Progenitor cell of endocrine pancreas (in vitro differentiated cells): ENCODE measurements around the gene COL11A1. TPM values are rescaled to one million over a fixed set of nuclear protein-coding genes. Genes with fewer than 3 reads are reported as not detected.

Experiments used
- DNase-seq: peaks from one replicate; pipeline ENCODE4 v3.0.0; 2021; ENCODE audit warnings: low spot score; ENCODE audit not compliant: unreplicated experiment
- H3K27ac Mint-ChIP-seq: 2 replicates; pipeline ENCODE4 v1.8.0; 2021; ENCODE audit warnings: mild to moderate bottlenecking, moderate library complexity, mixed read lengths
- H3K27me3 Mint-ChIP-seq: 2 replicates; pipeline ENCODE4 v1.8.0; 2021; ENCODE audit warnings: mixed read lengths
- H3K36me3 Mint-ChIP-seq: 2 replicates; pipeline ENCODE4 v1.8.0; 2022; ENCODE audit warnings: mixed read lengths; ENCODE audit not compliant: insufficient read depth
- H3K4me1 Mint-ChIP-seq: 2 replicates; pipeline ENCODE4 v1.8.0; 2021; ENCODE audit warnings: low read depth, mixed read lengths
- H3K4me3 Mint-ChIP-seq: 2 replicates; pipeline ENCODE4 v1.8.0; 2021; ENCODE audit warnings: low read depth, mild to moderate bottlenecking, moderate library complexity, mixed read lengths
- H3K9me3 Mint-ChIP-seq: 2 replicates; pipeline ENCODE4 v1.8.0; 2021; ENCODE audit warnings: low read depth, mixed read lengths
- total RNA-seq: library from RNA; stranded (reverse); gene quantifications from 2 replicates; pipeline ENCODE4 v1.2.1, GENCODE V29; 2021
- TF ChIP-seq, protein P1 (sequence below): fragments of 200-600 bp; sonication (generic); IDR thresholded peaks from one replicate; pipeline ENCODE4 v1.5.0; 2021; ENCODE audit warnings: antibody characterized with exemption, mild to moderate bottlenecking; ENCODE audit not compliant: unreplicated experiment

COL11A1 gene
- total RNA-seq, 1 donor from 2014 or later, result 2.3 TPM

DNA sequence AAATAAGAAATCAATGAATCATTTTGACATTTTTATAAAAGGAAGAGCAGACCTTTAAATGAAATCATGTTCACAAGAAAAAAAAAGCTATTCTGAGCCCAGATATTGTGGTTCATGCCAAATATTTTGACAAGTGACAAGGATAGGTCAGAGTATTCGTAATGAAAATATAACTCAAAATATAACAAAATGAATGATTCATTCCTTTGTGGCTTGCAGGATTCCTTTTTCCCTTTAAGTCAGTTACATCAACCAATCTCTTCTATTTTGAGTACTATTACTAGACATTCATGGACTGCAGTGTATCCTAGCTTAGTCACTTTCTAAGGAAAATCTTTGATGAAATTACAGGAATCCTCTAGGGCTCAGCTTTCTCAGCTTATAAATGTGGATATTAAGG lies 188.7 kb downstream of the COL11A1 start:
- Mint-ChIP-seq H3K4me1 (no peaks in the 10 kb centered on the region), H3K4me3 (no peak overlapping the region), H3K27me3 (no peaks in the 10 kb centered on the region), H3K9me3 (no peaks in the 10 kb centered on the region), H3K27ac (no peak overlapping the region), H3K36me3 (no peaks in the 10 kb centered on the region)
- TF ChIP-seq, protein P1, sequence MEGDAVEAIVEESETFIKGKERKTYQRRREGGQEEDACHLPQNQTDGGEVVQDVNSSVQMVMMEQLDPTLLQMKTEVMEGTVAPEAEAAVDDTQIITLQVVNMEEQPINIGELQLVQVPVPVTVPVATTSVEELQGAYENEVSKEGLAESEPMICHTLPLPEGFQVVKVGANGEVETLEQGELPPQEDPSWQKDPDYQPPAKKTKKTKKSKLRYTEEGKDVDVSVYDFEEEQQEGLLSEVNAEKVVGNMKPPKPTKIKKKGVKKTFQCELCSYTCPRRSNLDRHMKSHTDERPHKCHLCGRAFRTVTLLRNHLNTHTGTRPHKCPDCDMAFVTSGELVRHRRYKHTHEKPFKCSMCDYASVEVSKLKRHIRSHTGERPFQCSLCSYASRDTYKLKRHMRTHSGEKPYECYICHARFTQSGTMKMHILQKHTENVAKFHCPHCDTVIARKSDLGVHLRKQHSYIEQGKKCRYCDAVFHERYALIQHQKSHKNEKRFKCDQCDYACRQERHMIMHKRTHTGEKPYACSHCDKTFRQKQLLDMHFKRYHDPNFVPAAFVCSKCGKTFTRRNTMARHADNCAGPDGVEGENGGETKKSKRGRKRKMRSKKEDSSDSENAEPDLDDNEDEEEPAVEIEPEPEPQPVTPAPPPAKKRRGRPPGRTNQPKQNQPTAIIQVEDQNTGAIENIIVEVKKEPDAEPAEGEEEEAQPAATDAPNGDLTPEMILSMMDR, result no peak
- no peak for DNase-seq

DNA sequence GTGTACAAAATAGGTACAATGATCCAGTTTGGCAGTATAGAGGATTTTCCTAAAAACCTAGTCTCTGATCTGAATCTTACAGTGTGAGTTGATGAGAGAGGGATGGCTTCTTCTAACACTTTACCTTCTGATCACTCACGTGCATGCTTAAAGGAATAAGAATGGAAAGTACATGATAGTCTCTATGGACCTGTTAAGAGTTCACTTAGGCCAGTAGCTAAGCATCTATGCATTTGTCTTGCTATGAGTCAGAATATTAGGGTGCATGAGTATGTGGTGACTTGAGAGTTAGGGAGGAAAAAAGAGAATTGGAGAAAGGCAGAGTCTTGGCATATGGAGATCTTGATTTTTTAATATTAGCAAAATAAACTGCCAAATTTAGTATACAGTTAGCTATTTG lies 206.3 kb downstream of the COL11A1 start:
- no peak for DNase-seq
- no peaks in the 10 kb centered on the region for H3K36me3 Mint-ChIP-seq
- no peaks in the 10 kb centered on the region for H3K27me3 Mint-ChIP-seq
- H3K27ac Mint-ChIP-seq, result no peak overlapping the region
- H3K4me1 Mint-ChIP-seq, result no peaks in the 10 kb centered on the region
- TF ChIP-seq, protein P1, result no peak
- H3K9me3 Mint-ChIP-seq, result no peaks in the 10 kb centered on the region
- no peak overlapping the region for H3K4me3 Mint-ChIP-seq

DNA sequence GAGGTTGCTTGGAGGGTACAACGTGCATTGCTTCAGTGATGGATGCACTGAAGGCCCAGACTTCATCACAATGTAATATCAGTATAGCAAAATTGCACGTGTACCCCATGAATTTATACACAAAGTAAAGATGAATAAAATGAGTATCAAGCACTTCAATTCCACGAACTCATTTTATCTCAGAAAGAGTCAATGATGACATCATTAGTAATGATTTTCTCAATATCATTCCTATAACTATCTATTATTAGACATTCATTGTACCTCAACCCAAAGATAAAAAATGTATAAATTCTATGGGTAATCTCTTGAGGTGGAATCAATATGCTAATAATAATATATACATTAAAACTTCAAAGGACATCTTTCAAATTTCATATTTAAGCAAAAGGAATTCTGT lies 208.4 kb downstream of the COL11A1 start:
- TF ChIP-seq, protein P1, result no peak
- Mint-ChIP-seq H3K4me1 (no peaks in the 10 kb centered on the region), H3K27ac (no peak overlapping the region), H3K36me3 (no peaks in the 10 kb centered on the region), H3K9me3 (no peaks in the 10 kb centered on the region), H3K4me3 (no peak overlapping the region), H3K27me3 (no peaks in the 10 kb centered on the region)
- DNase-seq, result no peak

DNA sequence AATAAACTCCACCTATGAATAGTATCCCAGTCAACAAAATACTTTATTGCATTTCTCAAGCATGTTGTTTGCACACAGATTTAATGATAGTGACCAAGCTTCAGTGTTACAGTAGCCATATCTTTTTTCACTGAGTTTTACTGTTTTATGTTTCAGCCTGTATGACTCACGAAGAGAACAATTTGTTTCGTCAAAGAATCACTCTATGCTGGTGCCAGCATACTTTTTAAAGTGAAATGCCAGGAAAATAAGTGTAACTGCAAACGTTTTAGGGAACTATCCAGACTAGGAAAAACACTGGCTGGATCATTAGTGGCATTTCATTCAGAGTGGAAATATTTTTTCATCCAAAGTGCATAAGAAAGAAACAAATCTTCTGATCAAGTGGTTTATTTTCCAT lies 210.8 kb downstream of the COL11A1 start:
- Mint-ChIP-seq H3K27me3 (no peaks in the 10 kb centered on the region), H3K4me1 (no peaks in the 10 kb centered on the region), H3K4me3 (no peak overlapping the region), H3K36me3 (no peaks in the 10 kb centered on the region), H3K9me3 (no peaks in the 10 kb centered on the region), H3K27ac (no peak overlapping the region)
- TF ChIP-seq, protein P1, result no peak
- DNase-seq, result no peak

DNA sequence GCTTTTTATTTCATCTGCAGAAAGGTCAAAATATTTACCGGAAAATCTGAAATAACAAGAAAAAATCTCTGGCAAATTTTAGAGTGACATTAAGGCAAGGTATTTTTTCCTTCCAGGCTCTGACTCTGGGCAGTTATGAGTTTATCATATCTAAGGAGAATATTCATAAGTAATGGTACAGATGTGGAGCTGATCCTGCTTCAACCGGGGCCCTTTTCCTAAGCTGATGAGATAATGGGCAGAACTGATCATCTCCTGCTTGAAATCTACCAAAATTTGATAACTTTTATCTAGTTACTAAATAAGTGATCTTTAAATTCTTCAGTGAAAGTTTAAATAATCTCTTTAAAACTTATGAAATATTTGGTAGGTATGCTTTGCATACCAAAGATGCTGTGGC lies 211.6 kb downstream of the COL11A1 start:
- DNase-seq, result no peak
- H3K9me3 Mint-ChIP-seq, result no peaks in the 10 kb centered on the region
- no peaks in the 10 kb centered on the region for H3K4me1 Mint-ChIP-seq
- no peaks in the 10 kb centered on the region for H3K36me3 Mint-ChIP-seq
- TF ChIP-seq, protein P1, result no peak
- no peaks in the 10 kb centered on the region for H3K27me3 Mint-ChIP-seq
- H3K27ac Mint-ChIP-seq, result no peak overlapping the region
- H3K4me3 Mint-ChIP-seq, result no peak overlapping the region
